Dendritic cell treated with granulocyte-macrophage colony-stimulating factor and Interleukin-4, amounts not matched to agents 40 ng/mL and 50 ng/mL, for 4 days (primary cell): Measurements from ENCODE around the gene GPR173.

Experiments
- H3K27ac Mint-ChIP-seq: one replicate; pipeline ENCODE4 v1.8.0; 2022; ENCODE audit warnings: mild to moderate bottlenecking, mixed read lengths
- H3K27me3 Mint-ChIP-seq: one replicate; pipeline ENCODE4 v1.8.0; 2022; ENCODE audit warnings: mild to moderate bottlenecking, mixed read lengths
- H3K36me3 Mint-ChIP-seq: one replicate; pipeline ENCODE4 v1.8.0; 2022; ENCODE audit warnings: low read depth, mixed read lengths
- H3K4me1 Mint-ChIP-seq: one replicate; pipeline ENCODE4 v1.8.0; 2022; ENCODE audit warnings: low read depth, mixed read lengths
- H3K4me3 Mint-ChIP-seq: one replicate; pipeline ENCODE4 v1.8.0; 2022; ENCODE audit warnings: mild to moderate bottlenecking, moderate library complexity, mixed read lengths
- H3K9me3 Mint-ChIP-seq: one replicate; pipeline ENCODE4 v1.8.0; 2022; ENCODE audit warnings: mixed read lengths
- intact Hi-C: fragments of 100-400 bp; cut with micrococcal nuclease; formaldehyde crosslinking; loops from one replicate; pipeline ENCODE4 v1.15.0; 2022

GPR173 gene

DNA sequence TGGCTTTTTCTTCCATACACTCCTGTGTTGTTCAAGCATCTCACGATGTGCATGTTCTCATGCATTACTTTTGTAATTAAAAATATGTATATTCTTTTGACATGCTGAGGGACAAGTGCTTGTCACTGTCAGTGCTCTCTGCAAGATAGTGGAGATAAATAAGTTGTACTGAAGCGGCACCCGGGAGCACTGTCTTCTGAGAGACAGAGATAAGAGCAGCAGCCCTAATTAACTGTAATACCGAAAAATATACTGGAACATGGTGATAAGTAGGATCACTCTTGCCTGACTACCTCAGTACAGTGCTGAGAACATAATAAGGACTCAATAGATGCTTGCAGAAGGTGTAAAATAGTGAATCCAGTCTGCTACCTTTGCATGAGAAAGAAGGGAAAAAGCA, 9.4 kb upstream of the GPR173 start:
- H3K27me3 Mint-ChIP-seq: peaks cover 6% of the 10 kb centered on the region
- no peaks in the 10 kb centered on the region for H3K9me3 Mint-ChIP-seq
- no peak overlapping the region for H3K27ac Mint-ChIP-seq
- no peak overlapping the region for H3K4me3 Mint-ChIP-seq
- intact Hi-C loops: no loop called here
- H3K36me3 Mint-ChIP-seq: no peaks in the 10 kb centered on the region
- H3K4me1 Mint-ChIP-seq: peaks cover 6% of the 10 kb centered on the region

DNA sequence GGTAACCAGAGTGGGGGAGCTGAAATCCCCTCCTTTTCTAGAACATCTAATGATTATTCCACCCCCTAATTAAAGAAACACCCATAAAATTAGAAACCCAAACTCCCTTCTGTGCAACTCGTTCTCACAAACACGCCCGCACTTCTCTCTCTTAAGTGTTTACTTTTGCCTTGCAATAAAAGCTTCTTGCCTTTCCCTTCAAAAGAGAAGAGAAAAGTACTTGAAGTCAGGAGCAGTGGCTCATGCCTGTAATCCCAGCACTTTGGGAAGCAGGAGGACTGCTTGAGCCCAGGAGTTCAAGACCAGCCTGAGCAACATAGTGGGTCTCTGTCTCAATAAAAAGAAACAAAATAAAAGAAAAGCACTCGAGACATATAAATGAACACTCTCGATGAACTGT, 3.6 kb upstream of the GPR173 start:
- Mint-ChIP-seq H3K27me3 (peaks cover 13% of the 10 kb centered on the region), H3K36me3 (no peaks in the 10 kb centered on the region), H3K9me3 (no peaks in the 10 kb centered on the region), H3K4me1 (peaks cover 22% of the 10 kb centered on the region), H3K27ac (no peak overlapping the region), H3K4me3 (no peak overlapping the region)
- intact Hi-C loops: no loop called here

DNA sequence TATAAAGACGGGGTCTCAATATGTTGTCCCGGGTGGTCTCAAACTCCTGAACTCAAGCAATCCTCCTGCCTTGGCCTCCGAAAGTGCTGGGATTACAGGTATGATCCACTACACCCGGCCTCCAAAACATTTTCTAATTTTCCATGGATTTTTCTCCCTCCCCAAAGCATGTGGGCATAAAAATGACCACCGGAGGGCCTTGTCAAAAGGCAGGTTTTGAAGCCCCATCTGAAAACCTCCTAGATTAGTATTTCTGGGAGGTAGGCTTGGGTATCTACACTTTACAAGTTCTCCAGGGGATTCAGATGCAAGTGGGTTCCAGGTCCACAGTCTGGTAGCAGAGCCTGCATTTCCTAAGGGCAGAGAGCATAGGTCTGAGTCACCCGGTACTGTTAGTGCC, 1.4 kb upstream of the GPR173 start:
- Mint-ChIP-seq H3K4me1 (peaks cover 22% of the 10 kb centered on the region), H3K27me3 (peaks cover 13% of the 10 kb centered on the region), H3K4me3 (no peak overlapping the region), H3K36me3 (no peaks in the 10 kb centered on the region), H3K9me3 (no peaks in the 10 kb centered on the region), H3K27ac (no peak overlapping the region)
- intact Hi-C loops: no loop called here

DNA sequence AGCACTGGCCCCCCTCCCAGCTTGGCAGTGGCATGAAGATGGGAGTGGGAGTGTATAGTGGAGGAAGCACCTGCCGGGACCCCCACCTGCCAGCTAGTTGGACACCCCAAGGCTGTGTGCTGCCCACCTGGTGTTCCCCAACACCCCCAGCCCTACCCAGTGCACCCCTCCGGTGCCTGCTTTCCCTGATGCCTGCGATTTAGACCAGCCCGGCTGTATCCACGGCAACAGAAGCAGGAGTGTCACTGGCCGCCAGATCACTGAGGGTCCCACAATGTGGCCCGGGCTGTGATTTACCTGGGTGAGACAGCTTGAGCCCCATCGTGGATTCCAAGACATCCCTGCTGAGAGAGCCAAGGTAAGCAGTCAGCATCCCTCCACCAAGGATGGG, 533 bp downstream of the GPR173 start:
- Mint-ChIP-seq H3K4me1 (peaks cover 17% of the 10 kb centered on the region), H3K36me3 (no peaks in the 10 kb centered on the region), H3K4me3 (no peak overlapping the region), H3K27ac (no peak overlapping the region), H3K9me3 (no peaks in the 10 kb centered on the region), H3K27me3 (peaks cover 11% of the 10 kb centered on the region)
- intact Hi-C loops: no loop called here

DNA sequence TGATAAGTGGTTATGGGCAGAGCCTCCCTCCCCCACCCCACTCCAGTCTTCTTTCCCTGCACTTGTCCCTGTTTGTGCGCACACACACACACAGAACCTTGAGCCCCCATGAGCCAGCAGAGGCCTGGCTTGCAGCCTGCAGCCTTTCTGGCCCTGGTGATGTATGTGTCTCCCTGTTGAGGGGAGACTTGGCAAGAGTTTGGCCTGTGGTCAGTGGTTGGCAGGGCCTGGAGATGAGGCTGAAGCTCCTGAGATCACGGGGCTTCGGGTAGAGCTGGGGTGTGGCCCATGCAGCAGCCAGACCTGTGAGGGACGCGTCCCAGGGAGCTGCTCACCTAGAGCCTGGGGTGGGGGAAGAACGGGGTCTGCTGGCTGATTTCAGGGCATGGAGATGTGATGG, 2.3 kb downstream of the GPR173 start:
- H3K36me3 Mint-ChIP-seq: no peaks in the 10 kb centered on the region
- H3K4me1 Mint-ChIP-seq: peaks cover 13% of the 10 kb centered on the region
- intact Hi-C loops: no loop called here
- H3K27ac Mint-ChIP-seq: no peak overlapping the region
- H3K4me3 Mint-ChIP-seq: no peak overlapping the region
- H3K9me3 Mint-ChIP-seq: no peaks in the 10 kb centered on the region
- H3K27me3 Mint-ChIP-seq: peaks cover 11% of the 10 kb centered on the region

DNA sequence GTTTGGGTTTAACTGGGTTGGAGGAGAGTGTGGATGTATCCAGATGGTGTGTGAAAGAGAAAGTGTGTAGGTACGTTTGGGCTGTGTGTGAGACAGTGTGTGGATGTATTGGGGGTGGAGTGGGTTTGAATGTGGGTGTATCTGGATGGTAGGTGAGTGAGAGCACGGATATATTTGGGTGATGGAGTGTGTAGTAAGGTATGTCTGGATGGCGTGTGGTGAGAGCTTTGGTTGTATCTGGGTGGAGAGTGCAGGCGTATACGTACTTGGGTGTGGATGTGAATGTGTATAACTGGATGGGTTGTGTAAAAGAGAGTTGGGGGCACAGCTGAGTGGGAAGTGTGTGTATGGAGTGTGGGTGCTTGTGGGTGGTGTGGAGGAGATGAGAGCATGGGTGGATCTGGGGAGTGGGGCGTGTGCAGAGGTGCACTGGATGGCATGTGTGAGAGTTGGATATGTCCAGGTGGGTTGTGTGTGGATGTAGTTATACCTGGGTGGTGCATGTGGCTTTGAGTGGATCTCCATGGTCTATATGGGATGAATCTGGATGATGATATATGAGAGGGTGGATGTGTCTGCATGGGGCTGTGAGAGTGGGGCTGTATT, 6.8 kb downstream of the GPR173 start:
- no peaks in the 10 kb centered on the region for H3K36me3 Mint-ChIP-seq
- no peak overlapping the region for H3K4me3 Mint-ChIP-seq
- no peak overlapping the region for H3K27ac Mint-ChIP-seq
- H3K27me3 Mint-ChIP-seq: no peaks in the 10 kb centered on the region
- no peaks in the 10 kb centered on the region for H3K9me3 Mint-ChIP-seq
- no peaks in the 10 kb centered on the region for H3K4me1 Mint-ChIP-seq
- intact Hi-C loops: no loop called here

DNA sequence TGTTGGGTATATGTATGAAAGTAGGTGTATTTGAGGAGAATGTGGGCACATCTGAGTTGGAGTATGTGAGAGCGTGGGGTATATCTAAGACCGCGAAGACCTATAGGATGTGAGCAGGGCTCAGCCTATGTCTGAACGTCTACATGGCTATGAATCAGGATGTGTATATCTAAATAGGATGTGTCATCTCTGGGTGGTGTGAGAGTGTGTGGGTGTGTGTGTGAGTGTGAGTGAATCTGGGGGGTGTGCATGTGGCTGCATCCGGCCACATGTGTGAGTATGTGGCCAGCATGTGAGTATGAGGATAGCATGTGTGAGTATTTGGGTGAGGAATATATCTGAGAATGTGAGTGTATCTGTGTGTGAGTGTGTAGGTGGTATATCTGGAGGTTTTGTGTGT, 7.7 kb downstream of the GPR173 start:
- Mint-ChIP-seq H3K27ac (no peak overlapping the region), H3K9me3 (no peaks in the 10 kb centered on the region)

DNA sequence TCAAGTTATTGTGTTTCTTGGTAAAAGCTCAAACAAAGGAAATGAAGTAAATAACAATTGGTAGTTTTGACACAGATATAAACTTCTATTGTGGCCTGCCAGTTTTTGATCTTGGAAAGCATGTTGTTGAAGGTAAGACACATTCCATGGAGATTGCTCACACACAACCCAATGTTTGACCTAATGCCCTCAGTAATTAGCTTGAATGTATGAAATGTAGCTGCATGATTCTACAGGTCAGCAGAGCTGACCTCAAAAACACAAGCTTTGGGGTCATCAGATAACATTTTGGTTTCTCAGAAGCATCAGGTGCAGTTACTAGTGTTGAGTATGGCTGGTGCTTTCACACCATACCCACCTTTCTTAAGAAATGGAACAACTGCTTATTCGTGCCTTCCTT, 16.5 kb downstream of the GPR173 start:
- Mint-ChIP-seq H3K4me3 (no peak overlapping the region), H3K9me3 (no peaks in the 10 kb centered on the region), H3K27me3 (no peaks in the 10 kb centered on the region)

More for the DNA sequence above, 7.7 kb downstream of the GPR173 start:
- Mint-ChIP-seq H3K36me3 (no peaks in the 10 kb centered on the region), H3K4me3 (no peak overlapping the region), H3K27me3 (no peaks in the 10 kb centered on the region), H3K4me1 (no peaks in the 10 kb centered on the region)
- intact Hi-C loops: no loop called here

DNA sequence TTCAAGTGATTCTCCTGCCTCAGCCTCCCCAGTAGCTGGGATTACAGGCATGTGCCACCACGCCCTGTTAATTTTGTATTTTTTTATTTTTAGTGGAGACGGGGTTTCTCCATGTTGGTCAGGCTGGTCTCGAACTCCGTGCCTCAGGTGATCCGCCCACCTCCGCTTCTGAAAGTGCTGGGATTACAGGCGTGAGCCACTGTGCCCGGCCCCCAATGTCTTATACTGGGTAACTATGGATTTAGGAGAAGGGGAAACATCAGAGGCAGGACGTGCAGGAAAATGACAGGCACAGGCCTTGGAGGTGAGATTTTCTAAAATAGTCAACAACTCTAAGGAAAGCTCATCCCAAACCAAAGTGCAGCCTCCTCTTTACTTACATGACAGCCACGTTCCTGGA, 22.5 kb downstream of the GPR173 start:
- H3K4me1 Mint-ChIP-seq: peaks cover 13% of the 10 kb centered on the region
- intact Hi-C loops: loop anchor here (2.0 kb wide), 1 partner anchor 18 kb away; no protein-coding TSS in a partner anchor
- no peaks in the 10 kb centered on the region for H3K9me3 Mint-ChIP-seq
- no peak overlapping the region for H3K4me3 Mint-ChIP-seq
- no peak overlapping the region for H3K27ac Mint-ChIP-seq
- no peaks in the 10 kb centered on the region for H3K36me3 Mint-ChIP-seq
- peaks cover 4% of the 10 kb centered on the region for H3K27me3 Mint-ChIP-seq

More for the DNA sequence above, 16.5 kb downstream of the GPR173 start:
- Mint-ChIP-seq H3K4me1 (peaks cover 16% of the 10 kb centered on the region), H3K27ac (no peak overlapping the region), H3K36me3 (no peaks in the 10 kb centered on the region)
- intact Hi-C loops: no loop called here

DNA sequence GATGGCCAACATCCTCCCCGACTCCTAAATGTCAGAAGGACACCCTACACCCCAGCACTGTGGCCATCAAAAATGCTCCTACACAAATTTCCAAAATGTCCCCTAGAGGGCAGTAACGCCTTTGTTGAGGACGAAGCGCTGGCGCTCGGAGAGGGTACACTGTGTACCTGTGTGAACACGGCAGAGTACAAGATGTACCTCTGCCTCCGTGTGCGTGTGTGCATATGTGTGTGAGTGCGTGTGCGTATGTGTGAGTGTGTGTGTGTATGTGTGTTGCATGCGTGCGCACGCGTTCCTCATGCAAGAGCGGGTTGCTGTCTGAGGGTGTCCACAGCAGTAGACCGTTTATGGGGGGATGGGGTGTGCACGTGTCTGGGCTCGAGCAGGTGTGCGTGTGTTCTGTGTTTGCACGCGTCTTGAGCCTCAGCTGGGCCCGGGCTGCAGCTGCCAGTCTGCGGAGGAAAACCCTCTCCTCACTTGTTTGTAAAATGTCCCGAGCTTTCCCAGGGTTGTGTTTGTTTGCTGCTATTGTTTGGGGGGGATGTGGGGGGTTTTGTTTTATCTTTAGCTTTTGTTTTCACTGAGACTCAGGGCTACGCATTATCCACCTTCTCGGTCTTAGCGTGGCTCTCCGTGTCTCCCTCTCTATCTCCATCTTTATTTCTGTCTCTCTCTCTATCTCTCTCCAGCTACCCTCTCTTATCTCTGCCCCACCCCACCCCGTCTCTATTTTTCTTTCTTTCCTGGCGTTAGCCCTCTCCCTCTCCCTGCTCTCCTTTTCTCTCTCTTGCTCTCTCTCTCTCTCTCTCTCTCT, 23.2 kb downstream of the GPR173 start:
- Mint-ChIP-seq H3K36me3 (no peaks in the 10 kb centered on the region), H3K9me3 (peaks cover 5% of the 10 kb centered on the region), H3K4me1 (peaks cover 13% of the 10 kb centered on the region), H3K27me3 (peaks cover 4% of the 10 kb centered on the region), H3K4me3 (peak overlapping the region; percentile 64), H3K27ac (peak overlapping the region; percentile 8)
- intact Hi-C loops: loop anchor here (2.0 kb wide), 1 partner anchor 17 kb away; no protein-coding TSS in a partner anchor

DNA sequence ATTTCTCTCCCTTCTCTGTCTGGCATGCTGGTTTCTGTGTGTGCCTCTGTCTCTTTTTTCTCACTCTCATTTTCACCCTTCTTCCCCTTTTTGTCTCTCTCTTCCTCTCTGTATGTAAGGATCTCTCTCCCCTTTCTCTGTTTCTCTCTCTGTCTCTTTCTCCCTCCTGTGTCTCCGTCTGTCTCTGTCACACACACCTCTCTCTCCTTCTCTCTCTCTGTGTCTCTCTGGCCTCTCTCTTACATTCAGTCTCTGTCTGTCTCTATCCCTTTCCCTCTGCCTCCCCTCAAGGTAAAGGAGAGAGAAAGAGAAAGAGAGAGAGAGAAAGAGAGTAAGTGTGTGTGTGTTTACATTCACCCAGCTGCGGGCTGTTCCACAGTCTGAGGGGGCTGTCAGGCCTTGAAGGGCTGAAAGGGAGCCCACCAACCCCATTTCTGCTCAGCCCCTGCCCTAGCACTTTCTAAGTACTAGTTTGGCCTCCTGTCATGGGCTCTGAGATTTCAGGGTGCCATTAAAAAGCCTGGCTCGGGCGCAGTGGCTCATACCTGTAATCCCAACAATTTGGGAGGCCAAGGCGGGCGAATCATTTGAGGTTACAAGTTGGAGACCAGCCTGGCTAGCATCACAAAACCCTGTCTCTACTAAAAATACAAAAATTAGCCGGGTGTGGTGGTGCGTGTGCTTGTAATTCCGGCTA, 24.0 kb downstream of the GPR173 start:
- H3K27ac Mint-ChIP-seq: peak overlapping the region; percentile 8
- H3K9me3 Mint-ChIP-seq: peaks cover 6% of the 10 kb centered on the region
- peaks cover 13% of the 10 kb centered on the region for H3K4me1 Mint-ChIP-seq
- peaks cover 4% of the 10 kb centered on the region for H3K27me3 Mint-ChIP-seq
- H3K36me3 Mint-ChIP-seq: no peaks in the 10 kb centered on the region
- H3K4me3 Mint-ChIP-seq: peak overlapping the region; percentile 64
- intact Hi-C loops: no loop called here

DNA sequence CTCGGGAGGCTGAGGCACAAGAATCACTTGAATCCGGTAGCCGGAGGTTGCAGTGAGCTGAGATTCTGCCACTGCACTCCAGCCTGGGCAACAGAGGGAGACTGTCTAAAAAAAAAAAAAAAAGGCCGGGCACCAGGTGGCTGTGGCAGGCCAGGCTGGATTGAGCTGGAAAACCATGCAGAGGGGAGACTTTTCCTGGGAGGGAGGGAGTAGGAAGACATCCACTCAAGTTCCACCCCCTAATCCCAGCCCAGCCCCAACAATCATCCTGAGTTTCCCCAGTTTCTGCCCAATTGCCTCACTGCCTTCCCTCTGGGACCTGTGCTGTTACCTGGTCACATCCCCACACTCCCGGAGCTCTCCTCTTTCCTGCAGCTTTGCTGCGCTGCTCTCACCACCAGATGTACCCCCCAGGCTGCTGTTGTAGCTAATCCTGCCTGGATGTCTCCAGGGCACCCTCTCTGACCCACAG, 24.6 kb downstream of the GPR173 start:
- peaks cover 4% of the 10 kb centered on the region for H3K27me3 Mint-ChIP-seq
- intact Hi-C loops: no loop called here
- no peaks in the 10 kb centered on the region for H3K36me3 Mint-ChIP-seq
- H3K4me1 Mint-ChIP-seq: peaks cover 13% of the 10 kb centered on the region
- H3K9me3 Mint-ChIP-seq: peaks cover 6% of the 10 kb centered on the region
- no peak overlapping the region for H3K4me3 Mint-ChIP-seq
- no peak overlapping the region for H3K27ac Mint-ChIP-seq

DNA sequence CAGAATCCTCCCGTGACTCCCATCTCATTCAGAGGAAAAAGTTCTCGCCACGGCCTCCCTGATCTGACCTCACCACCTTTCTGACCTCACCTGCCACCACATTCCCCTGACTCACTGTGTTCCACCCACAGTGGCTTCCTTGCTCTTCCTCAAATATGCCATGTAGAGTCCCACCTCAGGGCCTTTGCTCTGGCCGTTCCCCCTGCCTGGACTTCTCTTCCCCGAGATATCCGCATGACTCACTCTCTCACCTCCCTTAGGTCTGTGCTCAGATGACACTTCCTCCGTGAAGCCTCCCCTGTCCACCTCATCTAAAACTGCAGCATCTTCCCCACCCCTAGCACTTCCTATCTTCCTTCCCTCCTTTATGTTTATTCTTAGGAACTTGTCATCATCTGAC, 26.4 kb downstream of the GPR173 start:
- intact Hi-C loops: no loop called here
- Mint-ChIP-seq H3K4me1 (peaks cover 13% of the 10 kb centered on the region), H3K27ac (no peak overlapping the region), H3K4me3 (no peak overlapping the region), H3K27me3 (peaks cover 4% of the 10 kb centered on the region), H3K9me3 (peaks cover 6% of the 10 kb centered on the region), H3K36me3 (no peaks in the 10 kb centered on the region)

DNA sequence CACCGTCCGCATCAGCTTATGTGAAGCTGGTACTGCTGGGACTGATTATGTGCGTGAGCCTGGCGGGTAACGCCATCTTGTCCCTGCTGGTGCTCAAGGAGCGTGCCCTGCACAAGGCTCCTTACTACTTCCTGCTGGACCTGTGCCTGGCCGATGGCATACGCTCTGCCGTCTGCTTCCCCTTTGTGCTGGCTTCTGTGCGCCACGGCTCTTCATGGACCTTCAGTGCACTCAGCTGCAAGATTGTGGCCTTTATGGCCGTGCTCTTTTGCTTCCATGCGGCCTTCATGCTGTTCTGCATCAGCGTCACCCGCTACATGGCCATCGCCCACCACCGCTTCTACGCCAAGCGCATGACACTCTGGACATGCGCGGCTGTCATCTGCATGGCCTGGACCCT, 28.1 kb downstream of the GPR173 start:
- intact Hi-C loops: no loop called here
- Mint-ChIP-seq H3K4me3 (no peak overlapping the region), H3K36me3 (no peaks in the 10 kb centered on the region), H3K9me3 (peaks cover 6% of the 10 kb centered on the region), H3K4me1 (peaks cover 10% of the 10 kb centered on the region), H3K27ac (no peak overlapping the region), H3K27me3 (peaks cover 4% of the 10 kb centered on the region)
